Measurements from ENCODE around the gene TTC7B. TPM values are rescaled to one million over a fixed set of nuclear protein-coding genes. Genes with fewer than 3 reads are reported as not detected.

The TTC7B gene
- total and polyA plus RNA-seq, 2 of the 8 experiments (the other 6 are each of a cell fraction or from before 2014, with no cell fraction given) = 23.7 to 34.0 TPM

DNA sequence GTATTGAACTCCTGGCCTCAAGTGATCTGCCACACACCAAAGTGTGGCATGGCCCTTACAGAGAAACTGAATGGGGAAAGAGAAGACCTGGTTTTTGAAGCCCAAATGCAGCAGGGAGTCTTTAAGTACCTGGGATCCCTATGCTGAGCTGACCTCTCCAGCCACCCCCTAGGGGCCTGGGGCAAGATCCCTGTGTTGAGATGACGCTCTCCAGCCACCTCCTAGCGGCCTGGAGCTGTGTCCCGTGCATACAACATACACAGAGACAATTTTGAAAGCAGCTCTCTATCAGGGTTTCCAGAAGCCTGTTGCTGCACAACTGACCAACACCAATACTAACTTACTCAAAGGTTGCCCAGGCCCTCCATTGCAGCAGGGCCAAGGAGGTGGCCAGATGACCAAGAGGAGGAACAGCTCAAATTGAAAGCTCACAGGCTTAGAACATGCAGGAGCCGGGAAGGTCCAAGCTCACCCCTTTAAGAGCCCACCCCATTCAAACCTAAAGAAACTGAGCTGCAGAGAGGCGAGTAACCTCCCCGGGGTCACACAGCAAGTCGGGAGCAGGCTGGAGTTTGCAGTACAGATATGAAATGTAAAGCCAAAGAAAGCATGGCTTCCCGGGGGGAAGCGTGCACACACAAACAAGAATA is 31.5 kb downstream of the TTC7B start (continued):
- TF ChIP-seq RNF2 (IDR thresholded peaks at IDR 0.05; ENCODE audit: borderline replicate concordance, low read depth, low read length, missing control alignments, poor library complexity, severe bottlenecking) (no peak), POLR2AphosphoS5 (IDR thresholded peaks at IDR 0.05; ENCODE audit: low read depth, low read length) (no peak), HDAC6 (IDR thresholded peaks at IDR 0.05; ENCODE audit: low read depth, low read length) (no peak)
- TF ChIP-seq, protein P1, sequence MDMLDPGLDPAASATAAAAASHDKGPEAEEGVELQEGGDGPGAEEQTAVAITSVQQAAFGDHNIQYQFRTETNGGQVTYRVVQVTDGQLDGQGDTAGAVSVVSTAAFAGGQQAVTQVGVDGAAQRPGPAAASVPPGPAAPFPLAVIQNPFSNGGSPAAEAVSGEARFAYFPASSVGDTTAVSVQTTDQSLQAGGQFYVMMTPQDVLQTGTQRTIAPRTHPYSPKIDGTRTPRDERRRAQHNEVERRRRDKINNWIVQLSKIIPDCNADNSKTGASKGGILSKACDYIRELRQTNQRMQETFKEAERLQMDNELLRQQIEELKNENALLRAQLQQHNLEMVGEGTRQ (IDR thresholded peaks at IDR 0.05; ENCODE audit: low read length) = no peak
